ENCODE measurements around the gene ADM2. TPM values are rescaled to one million over a fixed set of nuclear protein-coding genes. Genes with fewer than 3 reads are reported as not detected.
"Not testable (repeated sequence)": the region's sequence is repeated elsewhere in the genome, so short reads cannot be mapped to it uniquely, and the experiment has no call there.

The ADM2 gene
- 1 to 10 TPM in 1 of 2 donors, under 1 TPM in 1; 0.74 to 5.7 TPM for total RNA-seq
- 1 to 10 TPM; 2.2 to 3.1 TPM for polyA plus RNA-seq
- long read RNA-seq, donor 1, full-length matches to known transcripts = 1 of 1 reads
- long read RNA-seq, donor 1, partial matches to known transcripts = 0 of 1 reads
- long read RNA-seq, donor 1, other reads (novel, unspliced or antisense) = 0 of 1 reads
- long read RNA-seq, donor 2, full-length matches to known transcripts = 1 of 1 reads
- long read RNA-seq, donor 2, partial matches to known transcripts = 0 of 1 reads
- long read RNA-seq, donor 2, other reads (novel, unspliced or antisense) = 0 of 1 reads
- long read RNA-seq, donor 3 = 0 reads
- long read RNA-seq, donor 4 = 0 reads
- long read RNA-seq, donor 5 = 0 reads

- peak; percentile 19 to 44 (median 39) for DNase-seq
- peak; percentile 37 for ATAC-seq (ENCODE audit: insufficient read depth, low FRiP score)
- peaks cover 0 to 5% (median 0%) of the 10 kb centered on the region in 5 donors for H3K4me1 ChIP-seq (ENCODE audit: control insufficient read depth in 5 of 5, insufficient read depth in 5 of 5, low read length in 5 of 5)
- H3K27me3 ChIP-seq (ENCODE audit: control insufficient read depth in 3 of 3, insufficient read depth in 3 of 3, low read length in 2 of 3) = peaks cover 0 to 37% (median 20%) of the 10 kb centered on the region in 3 donors
- peak within 1 kb of the TSS; percentile 29 for H3K4me3 ChIP-seq
- 4 to 5% methylated on average over 36 to 70 of the region's 70 CpGs for WGBS, 2 donors
- H3K27ac ChIP-seq (ENCODE audit: low read depth in 1 of 2, low read length in 1 of 2) = no peak within 1 kb of the TSS
- H3K9me3 ChIP-seq (ENCODE audit: control insufficient read depth in 4 of 4, insufficient read depth in 3 of 4, low read length in 3 of 4) = no peaks in the 10 kb centered on the region
- no peak within 1 kb of the TSS for H3K9ac ChIP-seq (ENCODE audit: insufficient read depth in 1 of 2, low read length in 2 of 2)
- H3K36me3 ChIP-seq (ENCODE audit: control insufficient read depth in 4 of 4, insufficient read depth in 4 of 4, low read length in 4 of 4) = no peaks in the 10 kb centered on the region
- no peak for TF ChIP-seq CTCF (IDR thresholded peaks at IDR 0.05; ENCODE audit: control extremely low read depth, extremely low read depth)
Observed at GRCh38 chr22:50481440-50482106, at the start of gene ADM2. ADM2 (plus strand) TSS chr22:50481543; CDS start chr22:50481848, 305 bp downstream.

- 96 to 98% methylated on average over 35 of the region's 35 CpGs for WGBS, 2 donors
- H3K27ac ChIP-seq (ENCODE audit: low read depth in 1 of 2, low read length in 1 of 2) = no peak overlapping the region
- ATAC-seq (ENCODE audit: insufficient read depth, low FRiP score) = no peak
- H3K9ac ChIP-seq (ENCODE audit: insufficient read depth in 1 of 2, low read length in 2 of 2) = no peak overlapping the region
- no peaks in the 10 kb centered on the region for H3K4me1 ChIP-seq (ENCODE audit: control insufficient read depth in 5 of 5, insufficient read depth in 5 of 5, low read length in 5 of 5)
- no peaks in the 10 kb centered on the region for H3K9me3 ChIP-seq (ENCODE audit: control insufficient read depth in 4 of 4, insufficient read depth in 3 of 4, low read length in 3 of 4)
- no peaks in the 10 kb centered on the region for H3K27me3 ChIP-seq (ENCODE audit: control insufficient read depth in 3 of 3, insufficient read depth in 3 of 3, low read length in 2 of 3)
- DNase-seq = peak in 1 of 3 donors; percentile 5
- no peak for TF ChIP-seq CTCF (IDR thresholded peaks at IDR 0.05; ENCODE audit: control extremely low read depth, extremely low read depth)
- H3K4me3 ChIP-seq = no peak overlapping the region
- peaks cover 8 to 55% (median 27%) of the 10 kb centered on the region in 4 donors for H3K36me3 ChIP-seq (ENCODE audit: control insufficient read depth in 4 of 4, insufficient read depth in 4 of 4, low read length in 4 of 4)
Observed at GRCh38 chr22:50432131-50432876, 49.0 kb upstream of the ADM2 start.

GRCh38 chr22:50432877-50433510 is 48.3 kb upstream of the ADM2 start:
- 94 to 99% methylated on average over 17 to 23 of the region's 24 CpGs for WGBS, 2 donors
- H3K27ac ChIP-seq (ENCODE audit: low read depth in 1 of 2, low read length in 1 of 2); H3K9me3 ChIP-seq (ENCODE audit: control insufficient read depth in 4 of 4, insufficient read depth in 3 of 4, low read length in 3 of 4); ATAC-seq (ENCODE audit: insufficient read depth, low FRiP score); H3K4me3 ChIP-seq; H3K27me3 ChIP-seq (ENCODE audit: control insufficient read depth in 3 of 3, insufficient read depth in 3 of 3, low read length in 2 of 3); H3K9ac ChIP-seq (ENCODE audit: insufficient read depth in 1 of 2, low read length in 2 of 2); H3K4me1 ChIP-seq (ENCODE audit: control insufficient read depth in 5 of 5, insufficient read depth in 5 of 5, low read length in 5 of 5): not testable (repeated sequence)
- H3K36me3 ChIP-seq (ENCODE audit: control insufficient read depth in 4 of 4, insufficient read depth in 4 of 4, low read length in 4 of 4) = peaks cover 8 to 62% (median 28%) of the 10 kb centered on the region in 4 donors
- peak in 1 of 3 donors; percentile 3 for DNase-seq
